SK-N-SH treated with all-trans-retinoic acid at 6 μM for 48 hours (cell line): Measurements from ENCODE around the gene RASAL2.
"Not testable (repeated sequence)": the region's sequence is repeated elsewhere in the genome, so short reads cannot be mapped to it uniquely, and the experiment has no call there.

Experiments
- ARNTL ChIP-seq: fragments of 450-650 bp; formaldehyde crosslinking; IDR thresholded peaks from 2 replicates; pipeline ENCODE4 v1.5.0; 2020; ENCODE audit warnings: low read depth, mild to moderate bottlenecking, moderate library complexity, borderline replicate concordance
- BACH2 ChIP-seq: fragments of 250-450 bp; sonication (Bioruptor Pico); IDR thresholded peaks from 2 replicates; pipeline ENCODE4 v1.9.0; 2021; ENCODE audit warnings: mild to moderate bottlenecking, borderline replicate concordance
- CSDC2 ChIP-seq: fragments of 250-450 bp; sonication (Bioruptor Pico); IDR thresholded peaks from 2 replicates; pipeline ENCODE4 v1.5.0; 2020; ENCODE audit warnings: mild to moderate bottlenecking, moderate library complexity
- OSR1 ChIP-seq: fragments of 250-450 bp; sonication (Bioruptor Pico); IDR thresholded peaks from 2 replicates; pipeline ENCODE4 v1.8.0; 2022; ENCODE audit warnings: moderate library complexity, mild to moderate bottlenecking, inconsistent platforms
- PATZ1 ChIP-seq: fragments of 250-450 bp; sonication (Bioruptor Pico); IDR thresholded peaks from 2 replicates; pipeline ENCODE4 v1.8.0; 2020; ENCODE audit warnings: mild to moderate bottlenecking, moderate library complexity, borderline replicate concordance
- PPARA ChIP-seq: fragments of 250-450 bp; sonication (Bioruptor Pico); IDR thresholded peaks from 2 replicates; pipeline ENCODE4 v1.5.0; 2020; ENCODE audit warnings: mild to moderate bottlenecking, borderline replicate concordance
- SNAI2 ChIP-seq: fragments of 250-450 bp; sonication (Bioruptor Pico); IDR thresholded peaks from 2 replicates; pipeline ENCODE4 v1.5.0; 2020; ENCODE audit warnings: mild to moderate bottlenecking, moderate library complexity
- TCF4 ChIP-seq: fragments of 250-450 bp; sonication (Bioruptor Pico); IDR thresholded peaks from 2 replicates; pipeline ENCODE4 v1.8.0; 2021; ENCODE audit warnings: mild to moderate bottlenecking, moderate library complexity, borderline replicate concordance
- TOX ChIP-seq: fragments of 250-450 bp; sonication (Bioruptor Pico); IDR thresholded peaks from 2 replicates; pipeline ENCODE4 v1.8.0; 2021; ENCODE audit warnings: mild to moderate bottlenecking, moderate library complexity, borderline replicate concordance
- TSHZ2 ChIP-seq: fragments of 250-450 bp; sonication (Bioruptor Pico); IDR thresholded peaks from 2 replicates; pipeline ENCODE4 v1.5.0; 2020; ENCODE audit warnings: mild to moderate bottlenecking, moderate library complexity
- ZC3H10 ChIP-seq: fragments of 250-450 bp; sonication (Bioruptor Pico); IDR thresholded peaks from 2 replicates; pipeline ENCODE4 v1.5.1; 2021; ENCODE audit warnings: mild to moderate bottlenecking, moderate library complexity
- ZFP3 ChIP-seq: fragments of 250-450 bp; sonication (Bioruptor Pico); IDR thresholded peaks from 2 replicates; pipeline ENCODE4 v1.5.0; 2020; ENCODE audit warnings: mild to moderate bottlenecking, moderate library complexity
- ZNF565 ChIP-seq: fragments of 450-650 bp; formaldehyde crosslinking; conservative IDR thresholded peaks from 2 replicates; pipeline ENCODE4 v1.5.0; 2020; ENCODE audit warnings: low read depth, mild to moderate bottlenecking, moderate library complexity

GRCh38 chr1:178091454-178091853 lies 2.5 kb upstream of the RASAL2 start:
- not testable (repeated sequence) for TF ChIP-seq ZC3H10; PATZ1 (CRISPR knock-in tag); PPARA (CRISPR knock-in tag); TCF4; CSDC2; ARNTL (CRISPR knock-in tag); TOX (CRISPR knock-in tag); ZFP3 (CRISPR knock-in tag); SNAI2 (CRISPR knock-in tag); TSHZ2 (CRISPR knock-in tag); ZNF565 (CRISPR knock-in tag); BACH2 (CRISPR knock-in tag); OSR1 (CRISPR knock-in tag)
